NCI-H1417 (cell line): ENCODE results near the gene ERN2.

ENCODE experiments used
- DNase-seq, 3 experiments: peaks; one replicate each; lab custom pipeline; 2025; lab: John Stamatoyannopoulos, UW

Gene ERN2

DNA sequence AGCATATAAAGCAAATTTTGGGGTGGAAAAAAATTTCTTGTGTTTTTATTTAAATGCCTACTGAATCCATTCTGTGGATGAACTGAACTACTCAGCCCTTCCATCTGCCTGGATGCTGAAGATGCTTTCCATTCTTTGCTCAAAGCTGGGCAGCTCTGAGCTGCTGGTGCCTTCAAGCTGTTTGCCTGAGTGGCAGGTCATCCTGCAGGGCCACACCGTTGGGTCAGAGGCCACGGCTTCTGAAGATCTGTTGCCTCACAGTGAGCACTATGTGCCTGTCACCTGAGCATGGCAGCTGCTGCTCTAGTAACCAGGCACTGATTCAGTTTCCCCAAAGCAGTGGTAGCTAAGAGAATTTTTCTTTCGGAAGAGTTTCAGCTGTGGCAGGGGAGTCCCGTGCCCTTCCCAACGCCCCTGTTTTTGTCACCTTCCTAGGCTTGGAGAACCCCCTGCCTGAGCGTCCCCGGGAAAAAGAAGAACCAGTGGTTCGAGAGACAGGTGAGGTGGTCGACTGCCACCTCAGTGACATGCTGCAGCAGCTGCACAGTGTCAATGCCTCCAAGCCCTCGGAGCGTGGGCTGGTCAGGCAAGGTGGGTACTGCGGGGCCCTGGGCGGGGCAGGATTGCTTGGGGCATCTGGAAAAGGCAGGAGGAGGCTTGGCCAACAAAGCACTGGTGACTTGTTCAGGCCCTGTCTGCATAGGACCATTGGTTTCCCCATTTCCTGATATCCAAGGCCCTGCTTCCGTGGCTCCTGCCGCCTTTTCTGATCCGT, 25.8 kb downstream of the ERN2 start:
- DNase-seq: no peak

GRCh38 chr16:23683487-23683886, 29.5 kb downstream of the ERN2 start:
- DNase-seq: no peak

- no peak for DNase-seq
Observed at GRCh38 chr16:23682181-23682580, 30.8 kb downstream of the ERN2 start.

GRCh38 chr16:23679986-23680336, 33.1 kb downstream of the ERN2 start:
- no peak for DNase-seq

DNA sequence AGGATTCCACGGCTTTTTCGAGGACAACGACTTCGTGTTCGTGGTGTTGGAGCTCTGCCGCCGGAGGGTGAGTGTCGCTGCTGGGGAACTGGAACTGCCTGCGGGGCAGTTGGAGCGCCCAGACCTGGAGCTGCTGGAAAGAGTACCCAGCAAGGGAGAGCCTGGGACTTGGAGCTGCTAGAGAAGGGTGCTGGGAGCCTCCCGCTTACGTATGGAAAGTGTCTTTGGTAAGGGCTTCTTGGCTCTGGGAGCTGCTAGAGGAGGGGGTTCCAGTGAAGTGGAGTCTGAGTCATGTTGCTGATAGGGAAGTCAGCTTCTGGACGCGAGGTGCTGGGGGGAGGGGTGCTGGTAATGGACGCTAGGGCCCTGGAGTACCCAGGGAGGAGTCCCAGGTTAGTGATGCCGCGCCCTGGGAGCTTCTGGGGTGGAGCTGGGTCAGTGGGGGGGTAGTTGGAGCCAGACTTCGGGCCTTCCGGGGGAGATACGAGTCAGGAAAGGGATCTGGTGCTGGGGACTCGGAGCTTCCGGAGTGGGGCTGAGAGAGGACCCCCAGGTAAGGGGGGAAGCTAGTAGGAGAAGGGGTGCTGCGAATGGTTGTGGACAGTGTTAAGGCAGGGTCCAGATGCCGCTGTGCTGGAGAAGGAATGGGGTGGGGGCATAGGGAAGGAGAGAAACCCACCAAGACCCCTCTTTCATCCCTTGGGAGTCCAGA, 33.6 kb downstream of the ERN2 start:
- DNase-seq: peak in 2 of 3 experiments; percentile 45 to 59

DNA sequence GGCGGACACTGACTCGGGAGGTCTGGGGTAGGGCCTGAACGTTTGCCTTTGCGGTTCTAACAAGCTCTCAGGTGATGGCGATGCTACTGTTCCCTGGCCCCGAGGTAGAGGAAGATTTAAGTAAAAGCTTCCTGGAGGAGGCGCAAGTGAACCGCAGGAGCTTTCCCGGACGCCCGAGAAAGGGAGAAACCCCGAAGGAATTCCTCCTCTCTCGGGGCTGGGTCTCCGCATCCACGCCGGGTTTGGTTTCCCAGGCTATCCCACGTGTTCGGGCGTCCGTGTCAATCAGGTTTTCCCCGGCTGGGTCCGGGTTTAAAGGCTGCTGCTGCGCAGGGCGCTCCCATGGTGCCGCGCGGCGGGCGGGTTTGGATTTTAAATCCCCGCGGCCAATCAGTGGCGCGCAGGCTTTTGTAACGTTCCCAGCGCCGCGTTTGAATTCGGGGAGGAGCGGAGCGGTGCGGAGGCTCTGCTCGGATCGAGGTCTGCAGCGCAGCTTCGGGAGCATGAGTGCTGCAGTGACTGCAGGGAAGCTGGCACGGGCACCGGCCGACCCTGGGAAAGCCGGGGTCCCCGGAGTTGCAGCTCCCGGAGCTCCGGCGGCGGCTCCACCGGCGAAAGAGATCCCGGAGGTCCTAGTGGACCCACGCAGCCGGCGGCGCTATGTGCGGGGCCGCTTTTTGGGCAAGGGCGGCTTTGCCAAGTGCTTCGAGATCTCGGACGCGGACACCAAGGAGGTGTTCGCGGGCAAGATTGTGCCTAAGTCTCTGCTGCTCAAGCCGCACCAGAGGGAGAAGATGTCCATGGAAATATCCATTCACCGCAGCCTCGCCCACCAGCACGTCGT, 34.4 kb downstream of the ERN2 start, which contains the start of gene PLK1:
Gene PLK1, plus strand, starts transcription at position 460 of the 844 bp plus-strand sequence. Its CDS starts 44 bp downstream, at position 504.
- DNase-seq: peak; percentile 81 to 89 (median 84)

DNA sequence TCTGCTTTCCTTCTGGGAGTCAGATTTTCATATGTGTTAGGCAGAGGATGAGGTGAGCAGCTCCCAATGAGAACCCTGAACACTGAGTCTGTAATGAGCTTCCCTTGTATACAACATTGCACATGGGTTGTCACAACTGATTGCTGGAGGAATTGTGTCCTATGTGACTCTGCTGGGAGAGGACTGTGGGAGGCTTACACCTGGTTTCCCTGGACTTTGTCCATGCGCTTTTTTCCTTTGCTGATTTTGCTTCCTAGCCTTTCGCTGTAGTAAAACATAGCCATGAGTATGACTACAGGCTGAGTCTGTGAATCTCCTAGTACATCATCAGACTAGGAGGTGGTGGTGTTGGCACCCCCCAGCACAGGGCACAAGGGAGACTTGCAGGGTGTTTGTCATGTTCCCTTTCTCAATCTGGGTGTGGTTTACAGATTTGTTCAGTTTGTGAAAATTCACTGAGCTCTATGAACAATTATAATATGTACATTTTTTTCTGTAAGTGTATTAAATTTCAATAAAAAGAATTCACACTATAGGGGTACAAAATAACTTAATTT, 36.0 kb downstream of the ERN2 start:
- no peak for DNase-seq

DNA sequence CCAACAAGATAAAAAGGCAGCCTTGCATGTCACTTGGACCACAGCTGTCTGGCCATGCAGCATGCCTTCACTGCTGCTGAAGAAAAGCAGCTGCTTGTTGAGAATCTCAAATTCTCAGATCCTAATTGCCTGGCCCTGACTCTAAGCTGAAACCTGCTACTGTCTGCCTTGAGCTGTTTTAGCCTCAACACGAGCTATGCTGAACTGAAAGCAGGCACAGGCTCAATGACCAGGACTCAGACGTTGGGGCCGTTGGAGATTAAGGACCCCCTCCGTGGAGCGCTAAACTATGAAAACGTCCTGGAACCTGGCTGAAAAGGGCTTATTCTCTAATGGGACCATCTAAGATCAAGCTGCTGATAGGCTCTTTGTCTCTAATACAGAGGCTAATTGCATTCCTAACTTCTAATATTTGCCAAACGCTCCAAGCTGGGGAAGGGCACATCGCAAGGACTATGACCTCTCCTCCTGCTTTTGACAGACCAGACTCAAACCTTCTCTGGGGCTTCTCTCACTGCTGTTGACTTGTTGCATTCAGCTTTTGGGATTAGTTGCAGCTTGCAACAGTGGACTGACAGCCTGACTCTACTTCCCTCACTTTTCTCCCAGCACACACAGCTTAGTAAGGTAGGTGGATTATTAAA, 38.9 kb downstream of the ERN2 start:
- no peak for DNase-seq

- no peak for DNase-seq
Observed at GRCh38 chr16:23670137-23670776, 42.8 kb downstream of the ERN2 start.

- DNase-seq: no peak
Observed at GRCh38 chr16:23668873-23669272, 44.1 kb downstream of the ERN2 start.

GRCh38 chr16:23668225-23668624, 44.8 kb downstream of the ERN2 start:
- no peak for DNase-seq

- DNase-seq: no peak
Observed at GRCh38 chr16:23667355-23667659, 45.7 kb downstream of the ERN2 start.

DNA sequence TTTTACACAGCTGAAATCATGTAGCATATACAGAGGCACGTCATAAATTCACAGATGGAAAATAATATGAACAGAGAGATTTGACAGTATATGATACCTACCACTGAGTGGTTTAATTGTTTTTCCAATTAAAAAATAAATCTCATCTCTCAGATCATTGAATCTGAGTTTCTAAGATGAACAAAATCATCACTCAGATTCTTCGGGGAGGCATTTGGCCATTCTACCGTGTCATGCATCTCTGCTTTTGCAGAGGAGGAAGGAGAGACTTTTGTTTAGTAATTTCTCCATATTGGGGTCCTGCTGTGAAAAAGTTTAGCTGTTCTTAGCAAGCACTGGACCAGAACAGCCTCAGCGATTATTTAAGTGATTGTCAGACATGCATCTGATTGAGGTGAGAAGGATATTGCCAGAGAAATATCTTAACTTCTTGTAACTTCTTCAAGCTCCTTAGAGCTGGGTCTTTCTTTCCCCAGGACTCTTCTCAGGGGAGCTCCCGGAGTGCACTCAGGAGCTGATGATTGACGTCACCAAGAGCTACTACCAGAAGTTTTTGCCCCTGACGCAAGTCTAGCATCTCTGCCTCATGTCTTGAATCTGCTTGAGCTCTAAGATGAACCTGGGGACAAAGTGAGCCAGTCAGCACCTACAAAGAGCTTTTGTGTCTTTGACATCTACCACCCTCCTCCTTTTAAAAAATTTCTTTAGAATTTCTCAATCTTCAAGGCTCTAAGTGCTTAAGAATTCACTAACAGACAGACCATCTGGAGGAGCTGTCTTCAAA, 46.3 kb downstream of the ERN2 start:
- DNase-seq: no peak

- DNase-seq: no peak
Observed at GRCh38 chr16:23663918-23664317, 49.1 kb downstream of the ERN2 start.

DNA sequence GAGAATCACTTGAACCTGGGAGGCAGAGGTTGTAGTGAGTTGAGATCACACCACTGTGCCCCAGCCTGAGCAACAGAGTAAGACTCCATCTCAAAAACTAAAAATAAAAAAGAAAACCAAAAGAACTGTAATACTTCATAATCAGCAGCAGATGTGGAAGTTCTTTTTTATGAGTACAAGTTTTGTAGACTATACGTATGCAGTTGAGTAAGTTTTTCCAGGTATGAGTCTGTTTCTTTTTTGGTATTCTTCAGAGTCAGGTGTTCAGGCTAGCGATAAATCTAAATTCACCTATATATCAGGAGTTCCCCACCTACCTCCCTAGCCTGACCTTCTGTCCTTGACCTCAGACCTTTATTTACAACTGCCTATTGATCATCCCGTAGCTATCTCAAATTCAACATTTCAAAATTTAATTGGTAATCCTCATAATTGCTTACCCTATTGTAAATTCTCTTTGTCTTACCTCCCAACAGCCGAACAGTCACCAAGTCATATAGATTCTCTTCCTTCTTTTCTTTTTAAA, 61.0 kb downstream of the ERN2 start:
- DNase-seq: no peak

DNA sequence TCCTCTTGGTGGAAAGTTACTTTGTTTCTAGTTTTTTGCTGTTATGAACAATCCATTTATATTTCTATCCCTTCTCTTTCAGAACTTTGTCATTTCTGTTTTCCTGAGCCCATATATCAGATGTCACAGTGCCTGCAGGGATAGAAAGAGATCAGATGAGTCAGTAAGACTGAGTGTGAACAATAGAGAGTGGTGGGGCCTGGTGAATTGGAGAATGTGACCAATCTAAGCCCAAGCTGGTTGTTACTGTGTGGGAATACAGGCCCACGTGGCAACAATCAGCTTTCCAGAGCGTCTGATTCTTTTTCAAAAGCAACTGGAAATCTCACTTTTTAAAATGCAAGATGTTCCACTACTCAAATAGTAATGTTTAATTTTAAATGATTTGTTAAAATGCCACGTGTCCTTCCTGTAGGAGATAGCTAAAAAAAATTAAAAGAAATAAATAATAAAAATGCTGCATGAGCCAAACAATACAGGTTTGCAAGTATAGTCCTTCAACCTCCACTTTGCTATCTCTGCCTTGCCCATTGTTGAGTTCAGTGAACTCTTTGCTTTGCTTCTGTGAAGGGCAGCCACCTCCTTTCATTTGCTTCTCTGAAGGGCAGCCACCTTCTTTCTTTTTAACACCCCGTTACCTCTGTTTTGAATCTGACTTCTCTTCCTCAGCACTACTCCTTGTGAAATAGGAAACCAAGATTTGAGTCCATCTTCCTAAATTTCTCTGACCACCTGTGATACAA, 62.2 kb downstream of the ERN2 start:
- no peak for DNase-seq

GRCh38 chr16:23642246-23642774, 70.7 kb downstream of the ERN2 start:
- no peak for DNase-seq

- DNase-seq: peak; percentile 81 to 95 (median 92)
Observed at GRCh38 chr16:23640931-23641765, 71.9 kb downstream of the ERN2 start, which contains the start of the genes DCTN5 and PALB2. DCTN5 (plus strand) TSS chr16:23641466; CDS start chr16:23641543, 77 bp downstream. PALB2 (minus strand) TSS chr16:23641310; CDS start chr16:23641157, 153 bp downstream.
